SK-N-SH (cell line): ENCODE measurements around the gene PSAP.

ENCODE experiments used
- CHD2 ChIP-seq: fragments of 150-350 bp; IDR thresholded peaks from 2 replicates; pipeline ENCODE4 v1.6.1; 2018; ENCODE audit warnings: low read length; ENCODE audit not compliant: partially characterized antibody
- CTCF ChIP-seq: fragments of 200-600 bp; sonication (generic); IDR thresholded peaks from 2 replicates; pipeline ENCODE4 v1.6.1; 2017; ENCODE audit warnings: antibody characterized with exemption, mild to moderate bottlenecking, moderate library complexity

- TF ChIP-seq CTCF (peak; percentile 74), CHD2 (no peak)
These were observed 38.8 kb downstream of the PSAP start for GRCh38 chr10:71812016-71812912.
